Body of pancreas (tissue), 4 donors: ENCODE measurements around the gene MS4A13. TPM values are rescaled to one million over a fixed set of nuclear protein-coding genes. Genes with fewer than 3 reads are reported as not detected.
"Not testable (repeated sequence)": the region's sequence is repeated elsewhere in the genome, so short reads cannot be mapped to it uniquely, and the experiment has no call there.

ENCODE experiments used
- ATAC-seq: fragments of 150-250 bp; one replicate; pipeline ENCODE4 v1.9.1; 2016
- DNase-seq, 4 donors: peaks; one replicate each; pipeline ENCODE4 v3.0.0-alpha.2; 2019
- H3K27ac ChIP-seq, 4 donors: fragments of 200-600 bp; sonication (generic); 1 replicate in 3 of 4; 2 replicates in 1 of 4; pipeline versions ENCODE4 v1.5.1 to v1.6.1; 2016 to 2019; ENCODE audit warnings: mild to moderate bottlenecking in 1 of 4, mixed read lengths in 1 of 4, moderate library complexity in 1 of 4
- H3K27me3 ChIP-seq, 2 donors: fragments of 200-600 bp; sonication (generic); one replicate each; pipeline ENCODE4 v1.6.0; 2016; ENCODE audit warnings: mild to moderate bottlenecking in 1 of 2
- H3K36me3 ChIP-seq, 2 donors: fragments of 200-600 bp; sonication (generic); replicated peaks in 1 of 2; 2 replicates each; pipeline ENCODE4 v1.5.1; 2016; ENCODE audit warnings: low read depth in 2 of 2; ENCODE audit not compliant: insufficient read depth in 1 of 2
- H3K4me1 ChIP-seq: fragments of 200-600 bp; sonication (generic); one replicate; pipeline ENCODE4 v1.6.0; 2016
- H3K4me3 ChIP-seq, 2 donors: fragments of 200-600 bp; sonication (generic); 1 replicate in 1 of 2; 2 replicates in 1 of 2; pipeline ENCODE4 v1.5.1; 2016 to 2019
- H3K9me3 ChIP-seq, 3 donors: fragments of 200-600 bp; sonication (generic); 1 replicate in 2 of 3; 2 replicates in 1 of 3; pipeline ENCODE4 v1.5.1; 2016
- CTCF ChIP-seq, 7 experiments: fragments of 450-650 bp in 4 of 7; fragments of 200-600 bp in 3 of 7; sonication (generic) in 3 of 7; IDR thresholded peaks; one replicate each; pipeline ENCODE4 v1.5.1; 2016 to 2019; ENCODE audit warnings: antibody characterized with exemption in 7 of 7
- POLR2A ChIP-seq, 3 donors: fragments of 450-650 bp; IDR thresholded peaks; one replicate each; pipeline ENCODE4 v1.6.1; 2016; ENCODE audit warnings: antibody characterized with exemption in 3 of 3, mild to moderate bottlenecking in 2 of 3
- WGBS, 2 donors: methylation state at CpG; one replicate each; pipeline ENCODE4 v1.1.5; 2017; 5-methylcytosine and 5-hydroxymethylcytosine counted together
- intact Hi-C: fragments of 100-400 bp; cut with DNase I; formaldehyde crosslinking; loops from one replicate; pipeline ENCODE4 v1.15.1; 2023
- total RNA-seq, 2 donors: library from RNA; depleted of rRNA; stranded (reverse); fragments of >200 nt; gene quantifications; one replicate each; pipeline ENCODE4 v1.1.0, GENCODE V29; 2016

The MS4A13 gene
- total RNA-seq, 2 donors from 2014 or later: not detected

DNA sequence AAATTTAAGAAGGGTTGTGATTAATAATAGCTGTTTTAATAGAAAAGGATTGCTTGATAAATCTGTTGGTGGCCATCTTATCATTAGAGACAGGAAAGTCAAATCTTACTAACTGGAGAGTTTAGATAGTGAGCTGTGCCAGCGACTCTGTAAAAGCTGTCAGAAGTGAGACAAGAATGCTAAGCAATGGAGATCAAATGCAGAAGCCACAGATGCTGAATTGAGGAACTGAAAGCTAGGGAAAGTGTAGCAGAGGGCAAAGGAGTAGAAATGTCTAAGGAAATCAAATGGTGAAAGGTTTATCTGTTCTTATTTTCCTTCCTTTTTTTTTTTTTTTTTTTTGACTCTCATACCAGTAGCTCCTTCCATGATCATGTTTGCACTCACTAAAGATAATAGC lies 13.7 kb downstream of the MS4A13 start:
- no peak overlapping the region for H3K4me3 ChIP-seq
- TF ChIP-seq POLR2A (IDR thresholded peaks at IDR 0.05) (no peak), CTCF (IDR thresholded peaks at IDR 0.05) (no peak)
- DNase-seq: no peak
- no peak overlapping the region for H3K27ac ChIP-seq
- WGBS, 2 donors: 13 to 16% methylated on average over 1 of the region's 1 CpG
- no peak for ATAC-seq
- no peaks in the 10 kb centered on the region for H3K9me3 ChIP-seq
- no peaks in the 10 kb centered on the region for H3K36me3 ChIP-seq
- intact Hi-C loops: no loop called here
- H3K4me1 ChIP-seq: no peaks in the 10 kb centered on the region
- H3K27me3 ChIP-seq: no peaks in the 10 kb centered on the region

- no peak for TF ChIP-seq CTCF (IDR thresholded peaks at IDR 0.05)
- no peak for TF ChIP-seq POLR2A (IDR thresholded peaks at IDR 0.05)
- H3K4me1 ChIP-seq: no peaks in the 10 kb centered on the region
- H3K36me3 ChIP-seq: no peaks in the 10 kb centered on the region
- intact Hi-C loops: no loop called here
- H3K27ac ChIP-seq: no peak overlapping the region
- DNase-seq (no peak), ATAC-seq (no peak)
- no peaks in the 10 kb centered on the region for H3K9me3 ChIP-seq
- 81 to 87% methylated on average over 3 of the region's 3 CpGs for WGBS, 2 donors
- H3K4me3 ChIP-seq: no peak overlapping the region
- H3K27me3 ChIP-seq: no peaks in the 10 kb centered on the region
Observed at GRCh38 chr11:60530454-60531100, 15.4 kb downstream of the MS4A13 start.

- H3K27me3 ChIP-seq, H3K27ac ChIP-seq, ATAC-seq, H3K4me1 ChIP-seq, intact Hi-C loops, H3K4me3 ChIP-seq, H3K36me3 ChIP-seq, DNase-seq, H3K9me3 ChIP-seq: not testable (repeated sequence)
- 75 to 95% methylated on average over 9 to 18 of the region's 18 CpGs for WGBS, 2 donors
Observed at GRCh38 chr11:60532383-60532782, 17.2 kb downstream of the MS4A13 start.

DNA sequence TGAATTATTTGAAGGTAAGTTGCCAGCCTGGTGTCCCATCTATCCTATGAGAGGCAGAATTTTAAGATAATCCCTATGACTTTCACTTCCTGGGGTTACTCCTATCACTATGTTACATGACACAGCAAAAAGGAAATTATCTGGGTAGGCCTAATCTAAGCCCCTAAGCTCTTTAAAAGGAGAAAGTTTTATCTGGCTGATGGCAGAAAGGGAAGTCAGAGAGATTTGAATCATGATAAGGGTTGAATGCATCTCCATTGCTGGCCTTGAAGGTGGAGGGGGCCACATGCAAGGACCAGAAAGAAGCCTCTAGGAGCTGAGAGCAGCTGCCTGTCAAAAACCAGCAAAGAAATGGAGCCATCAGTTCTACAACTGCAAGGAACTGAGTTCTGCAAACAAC lies 23.4 kb downstream of the MS4A13 start:
- H3K4me3 ChIP-seq, H3K4me1 ChIP-seq, H3K9me3 ChIP-seq, H3K27ac ChIP-seq, DNase-seq, H3K36me3 ChIP-seq, intact Hi-C loops, H3K27me3 ChIP-seq, ATAC-seq: not testable (repeated sequence)

DNA sequence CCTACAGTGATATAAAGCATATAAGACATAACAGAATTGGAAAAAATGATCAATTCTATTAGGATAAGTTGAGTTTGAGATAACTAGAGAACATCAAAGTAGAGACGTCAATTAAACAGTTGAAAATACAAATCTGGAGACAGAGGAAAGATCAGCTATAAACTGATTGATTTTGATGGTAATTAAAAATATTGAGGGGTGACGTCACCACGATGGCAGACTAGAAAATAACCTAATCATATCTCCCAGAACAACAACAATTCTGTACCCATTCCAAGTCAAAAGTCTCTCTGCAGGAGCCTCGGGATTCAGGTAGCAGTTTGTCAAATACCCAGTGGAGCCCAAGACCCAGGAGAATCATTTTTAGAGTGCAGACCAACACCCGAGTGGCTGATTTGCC lies 28.9 kb downstream of the MS4A13 start:
- H3K4me1 ChIP-seq: no peaks in the 10 kb centered on the region
- DNase-seq (no peak), ATAC-seq (no peak)
- no peak for TF ChIP-seq CTCF (IDR thresholded peaks at IDR 0.05)
- no peak for TF ChIP-seq POLR2A (IDR thresholded peaks at IDR 0.05)
- H3K27me3 ChIP-seq: no peaks in the 10 kb centered on the region
- H3K36me3 ChIP-seq: no peaks in the 10 kb centered on the region
- WGBS, 2 donors: 60 to 66% methylated on average over 5 of the region's 5 CpGs
- H3K27ac ChIP-seq: no peak overlapping the region
- intact Hi-C loops: no loop called here
- H3K4me3 ChIP-seq: no peak overlapping the region
- H3K9me3 ChIP-seq: no peaks in the 10 kb centered on the region

DNA sequence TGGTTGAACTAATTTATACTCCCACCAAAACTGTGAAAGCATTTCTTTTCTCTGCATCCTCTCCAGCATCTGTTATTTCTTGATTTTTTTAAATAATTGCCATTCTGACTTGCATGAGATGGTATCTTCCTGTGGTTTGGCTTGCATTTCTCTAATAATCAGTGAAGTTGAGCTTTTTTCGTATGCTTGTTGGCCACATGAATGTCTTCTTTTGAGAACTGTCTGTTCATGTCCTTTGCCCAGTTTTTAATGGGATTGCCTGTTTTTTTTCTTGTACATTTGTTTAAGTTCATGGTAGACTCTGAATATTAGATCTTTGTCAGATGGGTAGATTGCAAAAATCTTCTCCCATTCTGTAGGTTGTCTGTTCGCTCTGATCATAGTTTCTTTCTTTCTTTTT lies 46.1 kb downstream of the MS4A13 start:
- DNase-seq: no peak
- intact Hi-C loops: no loop called here

More for the DNA sequence above, 46.1 kb downstream of the MS4A13 start:
- WGBS, 2 donors: 21 to 24% methylated on average over 2 of the region's 2 CpGs
- no peaks in the 10 kb centered on the region for H3K36me3 ChIP-seq
- no peak overlapping the region for H3K4me3 ChIP-seq
- ATAC-seq: no peak
- no peak overlapping the region for H3K27ac ChIP-seq
- no peaks in the 10 kb centered on the region for H3K9me3 ChIP-seq
- TF ChIP-seq CTCF (IDR thresholded peaks at IDR 0.05): no peak
- TF ChIP-seq POLR2A (IDR thresholded peaks at IDR 0.05): no peak
- H3K27me3 ChIP-seq: no peaks in the 10 kb centered on the region
- H3K4me1 ChIP-seq: no peaks in the 10 kb centered on the region
